SK-N-SH (cell line): ENCODE measurements around the gene SDK1. TPM values are rescaled to one million over a fixed set of nuclear protein-coding genes. Genes with fewer than 3 reads are reported as not detected.

Source experiments
- CTCF ChIA-PET: fragments of 300-600, 350-600 bp; formaldehyde crosslinking; extraction: SDS; loops from one replicate; lab custom pipeline; 2021; lab: Yijun Ruan, JAX
- POLR2A ChIA-PET: fragments of 350-600 bp; sonication (Branson Sonifier 250); formaldehyde crosslinking; extraction: SDS; loops from one replicate; lab custom pipeline; 2020; ENCODE audit warnings: antibody characterized with exemption, inconsistent platforms; lab: Yijun Ruan, JAX
- DNase-seq: peaks from one replicate; pipeline ENCODE4 v3.0.0; 2012
- H2AFZ ChIP-seq: fragments of 200-600 bp; sonication (generic); 2 replicates; pipeline ENCODE4 v1.8.1; 2016; ENCODE audit warnings: antibody characterized with exemption, mild to moderate bottlenecking, low read depth
- H3F3A ChIP-seq: fragments of 200-600 bp; sonication (generic); replicated peaks from 2 replicates; pipeline ENCODE3; 2016; ENCODE audit warnings: antibody characterized with exemption, mild to moderate bottlenecking; ENCODE audit not compliant: insufficient read depth
- H3K27ac ChIP-seq, 2 experiments: fragments of 200-500 bp in 1 of 2; fragments of 200-600 bp in 1 of 2; sonication (Bioruptor generic) in 1 of 2; sonication (generic), shearing (Covaris generic) in 1 of 2; 2 replicates each; pipeline versions ENCODE4 v1.5.1 to v1.6.1; 2014 to 2016; ENCODE audit warnings: low read depth in 2 of 2, inconsistent platforms in 1 of 2, low read length in 1 of 2, mild to moderate bottlenecking in 1 of 2, mixed read lengths in 1 of 2
- H3K27me3 ChIP-seq: fragments of 200-600 bp; sonication (generic), shearing (Covaris generic); 2 replicates; pipeline ENCODE4 v1.6.1; 2016; ENCODE audit warnings: mixed run types; ENCODE audit not compliant: insufficient read depth
- H3K36me3 ChIP-seq, 2 experiments: fragments of 200-500 bp in 1 of 2; fragments of 200-600 bp in 1 of 2; sonication (Bioruptor generic) in 1 of 2; sonication (generic) in 1 of 2; replicated peaks in 1 of 2; 2 replicates each; pipeline versions ENCODE3 to v1.5.1; 2014 to 2016; ENCODE audit warnings: low read length in 1 of 2, mild to moderate bottlenecking in 1 of 2; ENCODE audit not compliant: insufficient read depth in 2 of 2, control insufficient read depth in 1 of 2
- H3K4me1 ChIP-seq, 2 experiments: fragments of 200-500 bp in 1 of 2; fragments of 200-600 bp in 1 of 2; sonication (Bioruptor generic) in 1 of 2; sonication (generic), shearing (Covaris generic) in 1 of 2; 2 replicates each; pipeline versions ENCODE4 v1.5.1 to v1.6.1; 2014 to 2016; ENCODE audit warnings: low read depth in 1 of 2, low read length in 1 of 2, mixed run types in 1 of 2; ENCODE audit not compliant: insufficient read depth in 2 of 2, control insufficient read depth in 1 of 2
- H3K4me2 ChIP-seq: fragments of 200-600 bp; sonication (generic), shearing (Covaris generic); 2 replicates; pipeline ENCODE4 v1.6.1; 2017; ENCODE audit warnings: mixed run types
- H3K4me3 ChIP-seq, 2 experiments: fragments of 200-500 bp in 1 of 2; fragments of 200-600 bp in 1 of 2; sonication (Bioruptor generic) in 1 of 2; sonication (generic), shearing (Covaris generic) in 1 of 2; 2 replicates each; pipeline versions ENCODE4 v1.5.1 to v1.8.1; 2014 to 2016; ENCODE audit warnings: low read depth in 2 of 2, inconsistent platforms in 1 of 2, low read length in 1 of 2, mild to moderate bottlenecking in 1 of 2, mixed read lengths in 1 of 2, moderate library complexity in 1 of 2
- H3K79me2 ChIP-seq: fragments of 200-600 bp; sonication (generic); 2 replicates; pipeline ENCODE4 v1.8.1; 2017; ENCODE audit warnings: mild to moderate bottlenecking; ENCODE audit not compliant: insufficient read depth
- H3K9ac ChIP-seq: fragments of 200-600 bp; sonication (generic); 2 replicates; pipeline ENCODE4 v1.6.1; 2017; ENCODE audit warnings: mixed run types
- H3K9me2 ChIP-seq: fragments of 200-600 bp; sonication (generic); 2 replicates; pipeline ENCODE4 v1.6.1; 2017; ENCODE audit warnings: mixed run types
- H3K9me3 ChIP-seq: fragments of 200-600 bp; sonication (generic); 2 replicates; pipeline ENCODE4 v1.6.1; 2017; ENCODE audit warnings: mixed run types, mild to moderate bottlenecking, moderate library complexity
- H4K20me1 ChIP-seq: fragments of 200-600 bp; sonication (generic); 2 replicates; pipeline ENCODE4 v1.6.1; 2017; ENCODE audit warnings: mild to moderate bottlenecking, mixed run types; ENCODE audit not compliant: insufficient read depth
- FOXJ3 ChIP-seq: sonication (generic); formaldehyde crosslinking; IDR thresholded peaks from 2 replicates; pipeline ENCODE4 v1.5.1; 2020; ENCODE audit warnings: mild to moderate bottlenecking, missing genetic modification reagents
- GABPA ChIP-seq: IDR thresholded peaks from 2 replicates; pipeline ENCODE4 v1.4.0; 2012; ENCODE audit warnings: low read depth, mild to moderate bottlenecking
- NRF1 ChIP-seq: IDR thresholded peaks from 2 replicates; pipeline ENCODE4 v1.6.1; 2012; ENCODE audit warnings: low read depth, mild to moderate bottlenecking, low read length
- POLR2AphosphoS5 ChIP-seq: IDR thresholded peaks from 2 replicates; pipeline ENCODE4 v1.6.1; 2012; ENCODE audit warnings: low read depth, low read length
- RXRA ChIP-seq: IDR thresholded peaks from 2 replicates; pipeline ENCODE4 v1.4.0; 2012; ENCODE audit warnings: low read depth, mild to moderate bottlenecking, borderline replicate concordance
- SMC3 ChIP-seq: IDR thresholded peaks from 2 replicates; pipeline ENCODE4 v1.6.1; 2012; ENCODE audit warnings: low read depth, low read length, improper control_type of control experiment
- TCF12 ChIP-seq: IDR thresholded peaks from 2 replicates; pipeline ENCODE4 v1.4.0; 2012
- TEAD4 ChIP-seq: IDR thresholded peaks from 2 replicates; pipeline ENCODE4 v1.4.0; 2012; ENCODE audit warnings: mild to moderate bottlenecking, borderline replicate concordance; ENCODE audit not compliant: insufficient read depth
- YY1 ChIP-seq: IDR thresholded peaks from 2 replicates; pipeline ENCODE4 v1.4.0; 2012; ENCODE audit warnings: low read depth, mild to moderate bottlenecking
- WGBS: methylation state at CpG from one replicate; pipeline ENCODE4 v1.1.6; 2017; ENCODE audit warnings: low lambda C conversion rate; 5-methylcytosine and 5-hydroxymethylcytosine counted together
- polyA plus RNA-seq, 3 experiments: library from polyadenylated mRNA; depleted of rRNA; stranded (reverse); fragments of >200 nt; gene quantifications; 2 replicates each; pipeline ENCODE4 v1.2.3, GENCODE V29; 2012

Gene SDK1
- polyA plus RNA-seq, 1 of the 3 experiments (the other 2 are of a cell fraction) = 1.2 TPM

DNA sequence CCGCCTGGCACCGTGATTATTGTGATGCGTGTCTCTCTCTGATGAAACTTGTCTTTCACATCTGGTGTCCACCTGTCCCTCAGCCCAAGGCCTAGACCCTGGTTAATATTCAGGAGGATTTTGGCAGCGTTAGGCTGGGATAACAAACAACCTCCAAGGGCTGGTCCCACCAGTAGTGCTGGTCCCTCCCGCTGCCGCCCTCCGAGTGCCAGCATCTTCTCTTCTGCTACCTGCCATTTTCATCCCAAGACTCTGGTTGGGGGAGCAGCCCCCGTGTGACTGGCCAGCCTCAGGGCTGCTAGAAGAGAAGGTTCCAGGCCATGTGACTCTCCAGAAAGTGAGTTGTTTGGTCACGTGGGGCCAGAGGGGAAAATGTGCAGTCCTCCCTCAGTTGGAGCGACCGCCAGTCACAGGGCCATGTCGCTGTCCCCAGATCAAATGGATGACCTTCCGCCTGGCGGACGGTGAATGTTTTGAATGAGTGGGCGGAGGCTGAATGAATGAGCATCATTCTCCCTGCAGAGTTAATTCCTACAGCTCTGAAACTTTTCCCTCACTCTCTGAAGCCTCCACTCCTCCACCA, 901.2 kb downstream of the SDK1 start:
- Histone ChIP-seq H4K20me1 (no peaks in the 10 kb centered on the region), H2AFZ (no peak overlapping the region), H3K27ac (peak overlapping the region in 1 of 2 experiments; percentile 45; a peak in 1 of 4 replicates), H3K9me2 (no peaks in the 10 kb centered on the region), H3F3A (no peaks in the 10 kb centered on the region), H3K4me3 (no peak overlapping the region), H3K27me3 (no peaks in the 10 kb centered on the region), H3K4me2 (no peak overlapping the region), H3K4me1 (peaks cover 0 to 20% of the 10 kb centered on the region in 2 experiments; a peak in 1 of 4 replicates), H3K79me2 (no peaks in the 10 kb centered on the region), H3K36me3 (no peaks in the 10 kb centered on the region), H3K9ac (no peak overlapping the region), H3K9me3 (no peaks in the 10 kb centered on the region)
- WGBS = 59% methylated on average over 16 of the region's 16 CpGs
- POLR2A ChIA-PET = interaction anchor here (1.2 kb wide), 1 partner anchor 57 kb away, joined by 3 read pairs; no protein-coding TSS in a partner anchor
- DNase-seq = peak; percentile 68
- CTCF ChIA-PET = interaction anchor here (0.6 kb wide), 1 partner anchor 1483 kb away, joined by 3 read pairs; no protein-coding TSS in a partner anchor
- TF ChIP-seq GABPA (no peak), TCF12 (no peak), RXRA (no peak), POLR2AphosphoS5 (no peak), FOXJ3 (CRISPR knock-in tag) (no peak)

DNA sequence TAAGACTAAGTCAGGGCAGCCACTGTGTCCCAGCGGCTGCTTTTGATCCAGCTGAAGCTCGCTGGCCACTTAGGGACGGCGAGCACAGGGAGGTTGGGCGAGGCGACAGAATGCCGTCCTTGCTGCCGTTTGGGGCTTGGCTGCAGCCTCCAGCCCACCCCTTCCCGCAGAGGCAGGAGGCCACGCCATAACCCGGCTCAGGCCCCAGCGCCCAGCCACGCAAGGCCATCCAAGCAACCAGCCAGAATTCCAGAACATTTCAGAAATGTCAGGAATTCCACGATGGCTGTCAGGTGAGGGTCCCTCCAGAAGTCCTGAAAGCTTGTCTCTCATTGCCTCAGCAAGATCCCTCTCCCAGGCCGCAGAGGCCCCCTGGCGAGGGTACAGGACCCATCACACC, 901.9 kb downstream of the SDK1 start:
- CTCF ChIA-PET = interaction anchor here (1.4 kb wide), 1 partner anchor 9 kb away, joined by 3 read pairs; no protein-coding TSS in a partner anchor
- no peaks in the 10 kb centered on the region for H3K36me3 ChIP-seq
- POLR2A ChIA-PET = interaction anchor here (1.2 kb wide), 1 partner anchor 58 kb away, joined by 3 read pairs; no protein-coding TSS in a partner anchor
- H3K27me3 ChIP-seq = no peaks in the 10 kb centered on the region
- no peak overlapping the region for H3K4me2 ChIP-seq
- no peak overlapping the region for H3K27ac ChIP-seq
- no peak overlapping the region for H3K4me3 ChIP-seq
- no peaks in the 10 kb centered on the region for H3F3A ChIP-seq
- no peak for DNase-seq
- no peak overlapping the region for H3K9ac ChIP-seq
- H3K9me2 ChIP-seq = no peaks in the 10 kb centered on the region
- TF ChIP-seq TEAD4 (no peak), YY1 (no peak), NRF1 (no peak), SMC3 (no peak)
- TF ChIP-seq, all 33 proteins: peak for 0
- H2AFZ ChIP-seq = no peak overlapping the region
- H3K79me2 ChIP-seq = no peaks in the 10 kb centered on the region
- peaks cover 0 to 20% of the 10 kb centered on the region in 2 experiments; a peak in 1 of 4 replicates for H3K4me1 ChIP-seq
- no peaks in the 10 kb centered on the region for H4K20me1 ChIP-seq
- no peaks in the 10 kb centered on the region for H3K9me3 ChIP-seq
- 71% methylated on average over 12 of the region's 16 CpGs for WGBS

DNA sequence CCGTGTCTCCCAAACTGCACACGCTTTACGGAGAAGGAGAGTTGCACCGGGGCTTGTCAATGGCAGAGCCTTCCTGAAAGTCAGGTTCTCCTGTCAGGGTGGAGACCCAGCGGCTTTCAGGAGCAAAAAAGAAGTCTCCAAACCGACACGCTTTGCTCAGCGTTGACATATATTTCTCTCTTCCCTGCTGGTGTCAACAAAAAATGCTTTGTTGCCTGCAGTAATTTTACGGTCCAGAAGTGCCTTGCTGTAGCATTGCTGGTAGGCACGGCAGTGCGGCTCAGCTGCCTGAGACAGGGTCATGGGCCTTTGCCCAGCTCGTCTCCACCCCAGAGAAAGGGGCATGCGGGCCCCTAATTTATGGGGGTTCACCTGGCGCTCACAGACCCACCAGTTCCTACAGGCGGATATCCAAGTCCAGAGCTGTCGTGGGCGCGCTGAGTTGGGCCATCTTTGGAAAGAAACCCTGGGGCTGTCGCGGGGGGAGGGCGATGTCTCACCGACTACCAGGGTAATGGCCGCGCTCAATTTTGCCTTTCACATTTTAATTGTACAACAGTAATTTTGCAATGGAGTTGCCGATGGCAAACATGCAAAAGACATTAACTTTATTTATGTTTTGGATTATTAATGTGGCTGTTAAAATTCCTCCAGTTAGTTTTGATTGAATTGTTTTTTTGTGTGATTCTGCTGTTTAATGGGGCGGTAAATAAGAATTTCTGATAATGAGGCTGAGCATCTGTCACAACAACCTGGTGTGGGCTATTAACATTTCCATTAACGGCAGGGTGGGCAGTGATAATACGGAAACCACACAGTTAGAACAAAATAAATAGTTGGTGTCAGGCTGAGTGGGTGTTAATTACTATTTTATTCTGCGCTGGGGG, 902.8 kb downstream of the SDK1 start:
- no peak for DNase-seq
- 76% methylated on average over 29 of the region's 29 CpGs for WGBS
- H3K9me2 ChIP-seq = no peaks in the 10 kb centered on the region
- CTCF ChIA-PET = interaction anchor here (0.7 to 1.4 kb wide), 2 partner anchors 10 to 48 kb away, joined by 3 read pairs; no protein-coding TSS in a partner anchor
- no peaks in the 10 kb centered on the region for H3K27me3 ChIP-seq
- peaks cover 0 to 20% of the 10 kb centered on the region in 2 experiments; a peak in 1 of 4 replicates for H3K4me1 ChIP-seq
- H3K9me3 ChIP-seq = no peaks in the 10 kb centered on the region
- H3F3A ChIP-seq = no peaks in the 10 kb centered on the region
- H4K20me1 ChIP-seq = no peaks in the 10 kb centered on the region
- H3K4me2 ChIP-seq = no peak overlapping the region
- TF ChIP-seq SMC3 (no peak), TCF12 (no peak)
- POLR2A ChIA-PET = no interaction called here
- no peaks in the 10 kb centered on the region for H3K79me2 ChIP-seq
- H3K4me3 ChIP-seq = no peak overlapping the region
- no peak overlapping the region for H3K27ac ChIP-seq
- no peaks in the 10 kb centered on the region for H3K36me3 ChIP-seq
- H2AFZ ChIP-seq = no peak overlapping the region
- no peak overlapping the region for H3K9ac ChIP-seq
